Hepatocyte (in vitro differentiated cells): ENCODE results near the gene CRIP2. TPM values are rescaled to one million over a fixed set of nuclear protein-coding genes. Genes with fewer than 3 reads are reported as not detected.

Source experiments
- DNase-seq: peaks from one replicate; pipeline ENCODE4 v3.0.0-alpha.2; 2016; ENCODE audit warnings: low spot score
- H2AFZ ChIP-seq: fragments of 200-600 bp; sonication (generic); 2 replicates; pipeline ENCODE4 v1.6.0; 2016; ENCODE audit warnings: antibody characterized with exemption, mild to moderate bottlenecking
- H3K27ac ChIP-seq: fragments of 200-600 bp; sonication (generic); 2 replicates; pipeline ENCODE4 v1.5.1; 2016; ENCODE audit warnings: mild to moderate bottlenecking
- H3K27me3 ChIP-seq: fragments of 200-600 bp; sonication (generic); 2 replicates; pipeline ENCODE4 v1.6.1; 2016
- H3K36me3 ChIP-seq: fragments of 200-600 bp; sonication (generic); replicated peaks from 2 replicates; pipeline ENCODE4 v1.5.1; 2016; ENCODE audit warnings: low read depth; ENCODE audit not compliant: insufficient read depth
- H3K4me1 ChIP-seq: fragments of 200-600 bp; sonication (generic); 2 replicates; pipeline ENCODE4 v1.5.1; 2016; ENCODE audit warnings: mild to moderate bottlenecking, moderate library complexity; ENCODE audit not compliant: insufficient read depth
- H3K4me2 ChIP-seq: fragments of 200-600 bp; sonication (generic); 2 replicates; pipeline ENCODE4 v1.6.0; 2016
- H3K4me3 ChIP-seq: fragments of 200-600 bp; sonication (generic); 2 replicates; pipeline ENCODE4 v1.5.1; 2016; ENCODE audit warnings: mild to moderate bottlenecking
- H3K79me2 ChIP-seq: fragments of 200-600 bp; sonication (generic); 2 replicates; pipeline ENCODE4 v1.6.0; 2017; ENCODE audit warnings: mild to moderate bottlenecking
- H3K9me2 ChIP-seq: fragments of 200-600 bp; sonication (generic); replicated peaks from 2 replicates; pipeline ENCODE4 v1.6.0; 2017; ENCODE audit warnings: mild to moderate bottlenecking; ENCODE audit not compliant: insufficient read depth
- H3K9me3 ChIP-seq: fragments of 200-600 bp; sonication (generic); 2 replicates; pipeline ENCODE4 v1.5.1; 2016; ENCODE audit warnings: low read depth, mild to moderate bottlenecking
- H4K20me1 ChIP-seq: fragments of 200-600 bp; sonication (generic); 2 replicates; pipeline ENCODE4 v1.6.0; 2016; ENCODE audit warnings: mild to moderate bottlenecking; ENCODE audit not compliant: insufficient read depth, poor library complexity, severe bottlenecking
- EZH2 ChIP-seq: fragments of 200-600 bp; sonication (generic); IDR thresholded peaks from 2 replicates; pipeline ENCODE4 v1.6.1; 2016; ENCODE audit warnings: antibody characterized with exemption, mild to moderate bottlenecking, borderline replicate concordance
- EZH2phosphoT487 ChIP-seq: fragments of 200-600 bp; sonication (generic); IDR thresholded peaks from one replicate; pipeline ENCODE4 v1.6.1; 2018; ENCODE audit warnings: antibody characterized with exemption, mild to moderate bottlenecking, low read depth, moderate library complexity; ENCODE audit not compliant: unreplicated experiment, severe bottlenecking
- WGBS: methylation state at CpG from one replicate; pipeline ENCODE4 v1.1.6; 2016; ENCODE audit warnings: low lambda C conversion rate; ENCODE audit errors: missing lambda C conversion rate; 5-methylcytosine and 5-hydroxymethylcytosine counted together
- polyA plus RNA-seq: library from polyadenylated mRNA; unstranded; fragments of >200 nt; fragmentation: Nextera tagmentation; extraction: Ambion mirVana; gene quantifications from 2 replicates; pipeline ENCODE4 v1.2.1, GENCODE V29; 2016
- total RNA-seq: library from RNA; depleted of rRNA; stranded (reverse); fragments of >200 nt; gene quantifications from 2 replicates; pipeline ENCODE4 v1.2.3, GENCODE V29; 2014
- TF ChIP-seq, protein P1 (sequence below): fragments of 200-600 bp; sonication (generic); IDR thresholded peaks from 2 replicates; pipeline ENCODE4 v1.5.1; 2016; ENCODE audit warnings: antibody characterized with exemption, mild to moderate bottlenecking; ENCODE audit not compliant: poor library complexity

CRIP2 gene
- total and polyA plus RNA-seq, 2 experiments from 2014 or later, result 8.3 to 29.1 TPM

DNA sequence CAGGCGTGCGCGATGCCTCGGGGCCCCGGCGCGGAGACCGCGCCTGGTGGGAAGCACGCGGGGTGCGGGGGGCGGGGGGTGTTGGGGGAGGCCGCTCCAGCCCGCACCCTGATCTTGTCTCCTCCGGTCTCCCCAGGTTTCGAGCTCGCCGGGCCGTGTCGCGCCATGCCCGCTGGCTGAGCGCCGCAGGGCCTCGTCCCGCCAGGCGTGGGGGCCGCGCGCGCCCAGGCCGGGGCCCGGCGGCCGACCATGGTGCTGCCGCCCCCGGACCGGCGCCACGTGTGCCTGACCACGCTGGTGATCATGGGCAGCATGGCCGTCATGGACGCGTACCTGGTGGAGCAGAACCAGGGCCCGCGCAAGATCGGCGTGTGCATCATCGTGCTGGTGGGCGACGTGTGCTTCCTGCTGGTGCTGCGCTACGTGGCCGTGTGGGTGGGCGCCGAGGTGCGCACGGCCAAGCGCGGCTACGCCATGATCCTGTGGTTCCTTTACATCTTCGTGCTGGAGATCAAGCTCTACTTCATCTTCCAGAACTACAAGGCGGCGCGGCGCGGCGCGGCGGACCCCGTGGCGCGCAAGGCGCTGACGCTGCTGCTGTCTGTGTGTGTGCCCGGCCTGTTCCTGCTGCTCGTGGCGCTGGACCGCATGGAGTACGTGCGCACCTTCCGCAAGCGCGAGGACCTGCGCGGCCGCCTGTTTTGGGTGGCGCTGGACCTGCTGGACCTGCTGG is 54.1 kb downstream of the CRIP2 start:
- WGBS, result 77% methylated on average over 72 of the region's 89 CpGs
- Histone ChIP-seq H3K4me3 (no peak overlapping the region), H3K79me2 (no peaks in the 10 kb centered on the region)

DNA sequence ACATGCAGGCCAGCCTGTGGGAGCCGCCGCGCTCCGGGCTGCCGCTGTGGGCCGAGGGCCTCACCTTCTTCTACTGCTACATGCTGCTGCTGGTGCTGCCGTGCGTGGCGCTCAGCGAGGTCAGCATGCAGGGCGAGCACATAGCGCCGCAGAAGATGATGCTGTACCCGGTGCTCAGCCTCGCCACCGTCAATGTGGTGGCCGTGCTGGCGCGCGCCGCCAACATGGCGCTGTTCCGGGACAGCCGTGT is 54.6 kb downstream of the CRIP2 start:
- H3K4me3 ChIP-seq, result no peak overlapping the region
- H3K9me2 ChIP-seq, result no peaks in the 10 kb centered on the region
- H3K4me1 ChIP-seq, result no peaks in the 10 kb centered on the region
- DNase-seq, result no peak
- H4K20me1 ChIP-seq, result no peaks in the 10 kb centered on the region
- no peaks in the 10 kb centered on the region for H3K79me2 ChIP-seq
- no peak overlapping the region for H3K27ac ChIP-seq
- WGBS, result 96% methylated on average over 12 of the region's 24 CpGs
- TF ChIP-seq EZH2phosphoT487 (no peak), EZH2 (no peak)
- TF ChIP-seq, protein P1, sequence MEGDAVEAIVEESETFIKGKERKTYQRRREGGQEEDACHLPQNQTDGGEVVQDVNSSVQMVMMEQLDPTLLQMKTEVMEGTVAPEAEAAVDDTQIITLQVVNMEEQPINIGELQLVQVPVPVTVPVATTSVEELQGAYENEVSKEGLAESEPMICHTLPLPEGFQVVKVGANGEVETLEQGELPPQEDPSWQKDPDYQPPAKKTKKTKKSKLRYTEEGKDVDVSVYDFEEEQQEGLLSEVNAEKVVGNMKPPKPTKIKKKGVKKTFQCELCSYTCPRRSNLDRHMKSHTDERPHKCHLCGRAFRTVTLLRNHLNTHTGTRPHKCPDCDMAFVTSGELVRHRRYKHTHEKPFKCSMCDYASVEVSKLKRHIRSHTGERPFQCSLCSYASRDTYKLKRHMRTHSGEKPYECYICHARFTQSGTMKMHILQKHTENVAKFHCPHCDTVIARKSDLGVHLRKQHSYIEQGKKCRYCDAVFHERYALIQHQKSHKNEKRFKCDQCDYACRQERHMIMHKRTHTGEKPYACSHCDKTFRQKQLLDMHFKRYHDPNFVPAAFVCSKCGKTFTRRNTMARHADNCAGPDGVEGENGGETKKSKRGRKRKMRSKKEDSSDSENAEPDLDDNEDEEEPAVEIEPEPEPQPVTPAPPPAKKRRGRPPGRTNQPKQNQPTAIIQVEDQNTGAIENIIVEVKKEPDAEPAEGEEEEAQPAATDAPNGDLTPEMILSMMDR, result no peak
- H3K27me3 ChIP-seq, result no peaks in the 10 kb centered on the region
- no peak overlapping the region for H3K4me2 ChIP-seq
- no peak overlapping the region for H2AFZ ChIP-seq
- no peaks in the 10 kb centered on the region for H3K9me3 ChIP-seq
- H3K36me3 ChIP-seq, result no peaks in the 10 kb centered on the region

More for the DNA sequence above, 54.1 kb downstream of the CRIP2 start:
- Histone ChIP-seq H3K27me3 (no peaks in the 10 kb centered on the region), H3K9me3 (no peaks in the 10 kb centered on the region), H3K9me2 (no peaks in the 10 kb centered on the region), H3K4me2 (peak overlapping the region; percentile 79), H3K4me1 (no peaks in the 10 kb centered on the region), H3K27ac (no peak overlapping the region), H3K36me3 (no peaks in the 10 kb centered on the region), H2AFZ (no peak overlapping the region), H4K20me1 (no peaks in the 10 kb centered on the region)
- TF ChIP-seq, protein P1, result no peak
- no peak for TF ChIP-seq EZH2phosphoT487
- TF ChIP-seq EZH2, result no peak
- peak; percentile 3 for DNase-seq

Other genes with a start within 250 kb of the CRIP2 start
- 39.6 and 42.2 TPM in 2 replicates for gene BTBD6, start 226.3 kb upstream of the CRIP2 start, total RNA-seq
- 41.0 and 47.5 TPM in 2 replicates for gene BTBD6, start 226.3 kb upstream of the CRIP2 start, polyA plus RNA-seq
- 21.1 and 35.9 TPM in 2 replicates for gene BRF1, start 173.8 kb upstream of the CRIP2 start, total RNA-seq
- 23.6 and 27.3 TPM in 2 replicates for gene BRF1, start 173.8 kb upstream of the CRIP2 start, polyA plus RNA-seq
- gene PACS2, start 160.1 kb upstream of the CRIP2 start, total RNA-seq, result 31.9 and 41.1 TPM in 2 replicates
- 53.1 and 54.5 TPM in 2 replicates for gene PACS2, start 160.1 kb upstream of the CRIP2 start, polyA plus RNA-seq
- 0.52 TPM in 1 of 2 replicates, not detected in the other for gene TEX22, start 76.3 kb upstream of the CRIP2 start, total RNA-seq
- gene TEX22, start 76.3 kb upstream of the CRIP2 start, polyA plus RNA-seq, result 0.76 and 1.2 TPM in 2 replicates
- 33.3 and 48.1 TPM in 2 replicates for gene MTA1, start 55.0 kb upstream of the CRIP2 start, total RNA-seq
- 52.7 and 72.4 TPM in 2 replicates for gene MTA1, start 55.0 kb upstream of the CRIP2 start, polyA plus RNA-seq
- gene CRIP1, start 12.1 kb downstream of the CRIP2 start, total RNA-seq, result 1.8 and 5.8 TPM in 2 replicates
- gene CRIP1, start 12.1 kb downstream of the CRIP2 start, polyA plus RNA-seq, result 14.7 and 19.6 TPM in 2 replicates
- 3.5 and 3.9 TPM in 2 replicates for gene TEDC1, start 16.4 kb downstream of the CRIP2 start, total RNA-seq
- 4.9 and 5.1 TPM in 2 replicates for gene TEDC1, start 16.4 kb downstream of the CRIP2 start, polyA plus RNA-seq
- 2.3 and 3.0 TPM in 2 replicates for gene TMEM121, start 51.8 kb downstream of the CRIP2 start, total RNA-seq
- gene TMEM121, start 51.8 kb downstream of the CRIP2 start, polyA plus RNA-seq, result 3.0 and 5.8 TPM in 2 replicates